ENCODE measurements around the gene BRPF3. TPM values are rescaled to one million over a fixed set of nuclear protein-coding genes. Genes with fewer than 3 reads are reported as not detected.

BRPF3 gene
- total RNA-seq, 4 donors from 2014 or later = 14.9 to 35.5 (median 28.2) TPM

GRCh38 chr6:36272234-36272633 lies 75.7 kb downstream of the BRPF3 start:
- TF ChIP-seq CTCF (IDR thresholded peaks at IDR 0.05 in 4 of 5, conservative IDR thresholded peaks at IDR 0.05 in 1 of 5) = no peak
- TF ChIP-seq POLR2A (IDR thresholded peaks at IDR 0.05) = no peak
- in situ Hi-C loops (cut with MboI; ENCODE audit: low sequenced_read_pairs in 4 of 4) = no loop called here

GRCh38 chr6:36273067-36273466 lies 76.5 kb downstream of the BRPF3 start:
- DNase-seq = no peak
- Histone ChIP-seq H3K4me3 (no peak overlapping the region), H3K9me3 (no peaks in the 10 kb centered on the region), H3K4me1 (no peaks in the 10 kb centered on the region), H3K36me3 (no peaks in the 10 kb centered on the region), H3K27me3 (peaks cover 13 to 26% (median 25%) of the 10 kb centered on the region in 3 donors), H3K27ac (no peak overlapping the region)
- ATAC-seq = no peak
- intact Hi-C loops (cut with DNase I; ENCODE audit: low total_unique reads) (no loop called here), in situ Hi-C loops (cut with MboI; ENCODE audit: low sequenced_read_pairs in 4 of 4) (no loop called here)
- TF ChIP-seq CTCF (IDR thresholded peaks at IDR 0.05 in 4 of 5, conservative IDR thresholded peaks at IDR 0.05 in 1 of 5) (no peak), POLR2A (IDR thresholded peaks at IDR 0.05) (no peak)

More at GRCh38 chr6:36272234-36272633, 75.7 kb downstream of the BRPF3 start:
- intact Hi-C loops (cut with DNase I; ENCODE audit: low total_unique reads) = no loop called here
- no peaks in the 10 kb centered on the region for H3K4me1 ChIP-seq
- H3K27me3 ChIP-seq = peaks cover 16 to 26% (median 25%) of the 10 kb centered on the region in 3 donors
- H3K9me3 ChIP-seq = no peaks in the 10 kb centered on the region
- no peak for ATAC-seq
- H3K4me3 ChIP-seq = no peak overlapping the region
- H3K36me3 ChIP-seq = no peaks in the 10 kb centered on the region
- no peak for DNase-seq
- no peak overlapping the region for H3K27ac ChIP-seq

- in situ Hi-C loops (cut with MboI; ENCODE audit: low sequenced_read_pairs in 4 of 4) (no loop called here), intact Hi-C loops (cut with DNase I; ENCODE audit: low total_unique reads) (no loop called here)
- Histone ChIP-seq H3K4me3 (no peak overlapping the region), H3K4me1 (no peaks in the 10 kb centered on the region), H3K36me3 (no peaks in the 10 kb centered on the region), H3K27ac (no peak overlapping the region), H3K27me3 (peaks cover 13 to 26% (median 23%) of the 10 kb centered on the region in 3 donors), H3K9me3 (no peaks in the 10 kb centered on the region)
- ATAC-seq (no peak), DNase-seq (no peak)
- TF ChIP-seq CTCF (IDR thresholded peaks at IDR 0.05 in 4 of 5, conservative IDR thresholded peaks at IDR 0.05 in 1 of 5) = no peak
- no peak for TF ChIP-seq POLR2A (IDR thresholded peaks at IDR 0.05)
Observed at GRCh38 chr6:36273802-36274514, 77.4 kb downstream of the BRPF3 start.

- H3K9me3 ChIP-seq = no peaks in the 10 kb centered on the region
Observed at GRCh38 chr6:36276581-36277536, 80.3 kb downstream of the BRPF3 start.

More at GRCh38 chr6:36276581-36277536, 80.3 kb downstream of the BRPF3 start:
- ATAC-seq (no peak), DNase-seq (no peak)
- H3K36me3 ChIP-seq = no peaks in the 10 kb centered on the region
- no peaks in the 10 kb centered on the region for H3K4me1 ChIP-seq
- H3K27ac ChIP-seq = no peak overlapping the region
- no peak overlapping the region for H3K4me3 ChIP-seq
- intact Hi-C loops (cut with DNase I; ENCODE audit: low total_unique reads) = no loop called here
- in situ Hi-C loops (cut with MboI; ENCODE audit: low sequenced_read_pairs in 4 of 4) = no loop called here
- TF ChIP-seq POLR2A (IDR thresholded peaks at IDR 0.05) (no peak), CTCF (IDR thresholded peaks at IDR 0.05 in 4 of 5, conservative IDR thresholded peaks at IDR 0.05 in 1 of 5) (no peak)
- peaks cover 0 to 9% (median 6%) of the 10 kb centered on the region in 3 donors for H3K27me3 ChIP-seq

Measured in gastrocnemius medialis (tissue), 4 donors.